ENCODE measurements around the gene MRGPRF. TPM values are rescaled to one million over a fixed set of nuclear protein-coding genes. Genes with fewer than 3 reads are reported as not detected.

The MRGPRF gene
- polyA plus RNA-seq, 2 of the 4 experiments (the other 2 are of a cell fraction): 0.04 TPM; not detected in 1

DNA sequence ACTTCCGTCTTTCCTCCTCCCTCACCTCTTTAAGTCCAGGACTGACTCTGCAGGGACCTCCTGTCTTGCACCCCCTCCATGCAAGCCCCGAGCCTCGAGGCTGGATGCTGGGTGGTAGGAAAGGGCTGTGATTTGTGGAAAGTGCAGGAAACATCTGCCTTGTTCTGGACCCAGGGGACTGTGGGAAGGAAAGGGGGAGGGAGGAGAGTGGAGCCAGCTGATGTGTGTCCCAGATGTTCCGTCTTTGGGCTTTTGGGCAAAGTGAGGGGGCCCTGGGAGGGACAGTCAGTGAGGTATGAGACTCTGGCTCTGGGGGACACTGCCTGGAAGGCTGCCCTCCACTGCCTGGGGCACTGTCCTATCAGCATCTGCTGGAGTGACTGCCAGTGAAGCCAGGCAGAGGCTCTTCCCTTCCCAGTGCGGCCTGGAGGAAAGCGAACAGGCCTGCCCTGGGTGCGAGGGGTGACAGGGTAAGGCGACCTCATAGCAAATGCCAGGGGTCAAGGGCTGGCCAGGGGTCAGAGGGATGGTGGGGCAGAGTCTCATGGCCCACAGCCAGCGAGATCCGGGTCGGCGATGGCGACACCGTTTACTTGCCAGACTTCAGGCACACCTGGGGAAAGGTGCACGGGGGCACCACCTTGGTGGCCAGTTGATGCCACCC, 34.0 kb downstream of the MRGPRF start:
- 60% methylated on average over 15 of the region's 15 CpGs for WGBS (ENCODE audit: missing lambda C conversion rate)
- no peak for ATAC-seq

DNA sequence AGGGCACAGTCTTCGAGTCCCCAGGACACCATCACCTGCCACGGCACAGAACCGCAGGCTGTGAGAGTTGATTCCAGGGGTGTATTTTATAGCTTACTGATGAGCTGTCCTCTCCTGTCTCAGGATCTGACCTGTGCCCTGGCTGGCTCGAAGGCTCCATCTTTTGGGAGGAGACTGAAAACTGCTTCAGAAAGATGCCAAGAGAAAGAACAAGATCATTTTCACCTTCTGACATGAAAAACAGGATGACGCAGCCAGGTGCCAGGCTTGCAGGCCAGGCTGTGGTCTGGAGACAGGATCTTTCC, 34.5 kb downstream of the MRGPRF start:
- POLR2A ChIA-PET: no interaction called here
- TF ChIP-seq RAD21 (conservative IDR thresholded peaks at IDR 0.05 in 1 of 2, IDR thresholded peaks at IDR 0.05 in 1 of 2) (no peak), MAFK (IDR thresholded peaks at IDR 0.05; ENCODE audit: partially characterized antibody) (no peak), MYC (IDR thresholded peaks at IDR 0.05; ENCODE audit: borderline replicate concordance, low read length) (no peak), FOXS1 (CRISPR knock-in tag; IDR thresholded peaks at IDR 0.05) (no peak), CEBPB (IDR thresholded peaks at IDR 0.05) (no peak), HEYL (CRISPR knock-in tag; IDR thresholded peaks at IDR 0.05) (no peak), ATOH8 (CRISPR knock-in tag; IDR thresholded peaks at IDR 0.05; ENCODE audit: low read depth) (no peak), JUN (IDR thresholded peaks at IDR 0.05) (no peak), SREBF2 (IDR thresholded peaks at IDR 0.05) (no peak), NPAS2 (CRISPR knock-in tag; IDR thresholded peaks at IDR 0.05; ENCODE audit: borderline replicate concordance) (no peak), CBX8 (IDR thresholded peaks at IDR 0.05) (no peak), RFX5 (IDR thresholded peaks at IDR 0.05) (no peak), NFE2L2 (conservative IDR thresholded peaks at IDR 0.05; ENCODE audit: low read length) (no peak), RARB (CRISPR knock-in tag; IDR thresholded peaks at IDR 0.05) (no peak), EHF (CRISPR knock-in tag; IDR thresholded peaks at IDR 0.05) (no peak)
- TF ChIP-seq, protein P1, sequence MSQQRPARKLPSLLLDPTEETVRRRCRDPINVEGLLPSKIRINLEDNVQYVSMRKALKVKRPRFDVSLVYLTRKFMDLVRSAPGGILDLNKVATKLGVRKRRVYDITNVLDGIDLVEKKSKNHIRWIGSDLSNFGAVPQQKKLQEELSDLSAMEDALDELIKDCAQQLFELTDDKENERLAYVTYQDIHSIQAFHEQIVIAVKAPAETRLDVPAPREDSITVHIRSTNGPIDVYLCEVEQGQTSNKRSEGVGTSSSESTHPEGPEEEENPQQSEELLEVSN (IDR thresholded peaks at IDR 0.05; ENCODE audit: borderline replicate concordance, low read depth): no peak
- H3K9me3 ChIP-seq: peaks cover 10% of the 10 kb centered on the region; the same call in 1 of the 3 replicates
- no peak overlapping the region for H3K4me2 ChIP-seq
- no peak overlapping the region for H3K4me3 ChIP-seq
- H3K27ac ChIP-seq: no peak overlapping the region
- no peaks in the 10 kb centered on the region for H3K4me1 ChIP-seq
- CTCF ChIA-PET: no interaction called here
- FAIRE-seq (no peak), ATAC-seq (no peak; a peak in 1 of 6 replicates), DNase-seq (ENCODE audit: low read depth in 1 of 2, low spot score in 1 of 2) (no peak)
- WGBS (ENCODE audit: missing lambda C conversion rate): 65% methylated on average over 5 of the region's 5 CpGs

More for the DNA sequence above, 34.0 kb downstream of the MRGPRF start:
- no peak for FAIRE-seq
- Histone ChIP-seq H3K9me3 (peaks cover 10% of the 10 kb centered on the region; the same call in 1 of the 3 replicates), H3K4me3 (no peak overlapping the region), H3K4me2 (no peak overlapping the region), H3K27ac (no peak overlapping the region), H3K4me1 (no peaks in the 10 kb centered on the region)
- ChIA-PET CTCF (interaction anchor here (1.2 to 2.1 kb wide), 2 partner anchors 13 to 110 kb away, joined by 3 to 6 read pairs; no protein-coding TSS in a partner anchor), POLR2A (no interaction called here)
- DNase-seq (ENCODE audit: low read depth in 1 of 2, low spot score in 1 of 2): no peak
- TF ChIP-seq ZNF302 (CRISPR knock-in tag; IDR thresholded peaks at IDR 0.05) (no peak), SREBF2 (IDR thresholded peaks at IDR 0.05) (no peak), TFCP2L1 (CRISPR knock-in tag; IDR thresholded peaks at IDR 0.05) (no peak), RFX5 (IDR thresholded peaks at IDR 0.05) (no peak), ZC3H11A (IDR thresholded peaks at IDR 0.05) (no peak), FOXS1 (CRISPR knock-in tag; IDR thresholded peaks at IDR 0.05) (no peak), ELK1 (IDR thresholded peaks at IDR 0.05; ENCODE audit: low read depth, low read length) (no peak), ZSCAN20 (CRISPR knock-in tag; IDR thresholded peaks at IDR 0.05) (no peak), CHD4 (IDR thresholded peaks at IDR 0.05; ENCODE audit: borderline replicate concordance) (no peak), HEYL (CRISPR knock-in tag; IDR thresholded peaks at IDR 0.05) (no peak), RNF2 (IDR thresholded peaks at IDR 0.05; ENCODE audit: borderline replicate concordance, low read depth) (no peak), EHMT2 (IDR thresholded peaks at IDR 0.05; ENCODE audit: low read depth) (no peak), HOXB13 (CRISPR knock-in tag; IDR thresholded peaks at IDR 0.05; ENCODE audit: low read depth) (no peak), POLR2AphosphoS2 (conservative IDR thresholded peaks at IDR 0.05; ENCODE audit: low read length) (no peak), KDM1A (IDR thresholded peaks at IDR 0.05; ENCODE audit: low read depth) (no peak)
- TF ChIP-seq, protein P2, sequence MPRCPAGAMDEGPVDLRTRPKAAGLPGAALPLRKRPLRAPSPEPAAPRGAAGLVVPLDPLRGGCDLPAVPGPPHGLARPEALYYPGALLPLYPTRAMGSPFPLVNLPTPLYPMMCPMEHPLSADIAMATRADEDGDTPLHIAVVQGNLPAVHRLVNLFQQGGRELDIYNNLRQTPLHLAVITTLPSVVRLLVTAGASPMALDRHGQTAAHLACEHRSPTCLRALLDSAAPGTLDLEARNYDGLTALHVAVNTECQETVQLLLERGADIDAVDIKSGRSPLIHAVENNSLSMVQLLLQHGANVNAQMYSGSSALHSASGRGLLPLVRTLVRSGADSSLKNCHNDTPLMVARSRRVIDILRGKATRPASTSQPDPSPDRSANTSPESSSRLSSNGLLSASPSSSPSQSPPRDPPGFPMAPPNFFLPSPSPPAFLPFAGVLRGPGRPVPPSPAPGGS (IDR thresholded peaks at IDR 0.05): no peak
